Mammary epithelial cell (primary cell): Measurements from ENCODE around the gene AASS.

ENCODE experiments used
- EZH2 ChIP-seq: IDR thresholded peaks from 2 replicates; pipeline ENCODE4 v1.6.1; 2012; ENCODE audit warnings: low read length, inconsistent platforms, borderline replicate concordance
- TF ChIP-seq, protein P1 (sequence below), 2 donors: IDR thresholded peaks in 1 of 2; conservative IDR thresholded peaks in 1 of 2; 2 replicates each; pipeline ENCODE4 v1.5.1; 2011 to 2012; ENCODE audit warnings: inconsistent platforms in 2 of 2, low read length in 2 of 2, mild to moderate bottlenecking in 2 of 2, control low read depth in 1 of 2, low read depth in 1 of 2; ENCODE audit not compliant: insufficient read depth in 1 of 2; ENCODE audit errors: extremely low read depth in 1 of 2

DNA sequence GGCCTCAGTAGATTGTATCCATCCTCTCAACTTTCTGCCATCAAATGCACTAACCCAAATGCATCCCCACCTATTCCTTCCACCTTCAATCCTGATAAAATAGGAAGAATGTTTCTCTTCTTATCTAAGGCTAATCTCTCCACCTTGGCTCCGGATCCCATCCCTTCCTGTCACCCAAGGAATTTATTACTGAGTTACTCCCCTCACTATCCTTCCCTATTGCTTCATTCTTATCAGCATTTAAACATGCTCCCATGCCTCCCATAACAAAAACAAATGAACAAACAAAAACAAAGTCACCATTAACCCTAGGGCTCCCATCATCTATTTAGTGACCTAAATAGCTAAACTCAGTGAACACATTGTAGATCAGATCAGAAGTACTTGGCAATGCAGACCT, 25.3 kb downstream of the AASS start:
- TF ChIP-seq, protein P1, sequence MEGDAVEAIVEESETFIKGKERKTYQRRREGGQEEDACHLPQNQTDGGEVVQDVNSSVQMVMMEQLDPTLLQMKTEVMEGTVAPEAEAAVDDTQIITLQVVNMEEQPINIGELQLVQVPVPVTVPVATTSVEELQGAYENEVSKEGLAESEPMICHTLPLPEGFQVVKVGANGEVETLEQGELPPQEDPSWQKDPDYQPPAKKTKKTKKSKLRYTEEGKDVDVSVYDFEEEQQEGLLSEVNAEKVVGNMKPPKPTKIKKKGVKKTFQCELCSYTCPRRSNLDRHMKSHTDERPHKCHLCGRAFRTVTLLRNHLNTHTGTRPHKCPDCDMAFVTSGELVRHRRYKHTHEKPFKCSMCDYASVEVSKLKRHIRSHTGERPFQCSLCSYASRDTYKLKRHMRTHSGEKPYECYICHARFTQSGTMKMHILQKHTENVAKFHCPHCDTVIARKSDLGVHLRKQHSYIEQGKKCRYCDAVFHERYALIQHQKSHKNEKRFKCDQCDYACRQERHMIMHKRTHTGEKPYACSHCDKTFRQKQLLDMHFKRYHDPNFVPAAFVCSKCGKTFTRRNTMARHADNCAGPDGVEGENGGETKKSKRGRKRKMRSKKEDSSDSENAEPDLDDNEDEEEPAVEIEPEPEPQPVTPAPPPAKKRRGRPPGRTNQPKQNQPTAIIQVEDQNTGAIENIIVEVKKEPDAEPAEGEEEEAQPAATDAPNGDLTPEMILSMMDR (conservative IDR thresholded peaks at IDR 0.05 in 1 of 2, IDR thresholded peaks at IDR 0.05 in 1 of 2; ENCODE audit: extremely low read depth in 1 of 2, insufficient read depth in 1 of 2, low read depth in 1 of 2, low read length in 2 of 2) = no peak
- TF ChIP-seq EZH2 = no peak
